ENCODE measurements around the gene BRD3. TPM values are rescaled to one million over a fixed set of nuclear protein-coding genes. Genes with fewer than 3 reads are reported as not detected.

BRD3 gene
- total RNA-seq, 1 experiment from 2014 or later, result 61.6 TPM

DNA sequence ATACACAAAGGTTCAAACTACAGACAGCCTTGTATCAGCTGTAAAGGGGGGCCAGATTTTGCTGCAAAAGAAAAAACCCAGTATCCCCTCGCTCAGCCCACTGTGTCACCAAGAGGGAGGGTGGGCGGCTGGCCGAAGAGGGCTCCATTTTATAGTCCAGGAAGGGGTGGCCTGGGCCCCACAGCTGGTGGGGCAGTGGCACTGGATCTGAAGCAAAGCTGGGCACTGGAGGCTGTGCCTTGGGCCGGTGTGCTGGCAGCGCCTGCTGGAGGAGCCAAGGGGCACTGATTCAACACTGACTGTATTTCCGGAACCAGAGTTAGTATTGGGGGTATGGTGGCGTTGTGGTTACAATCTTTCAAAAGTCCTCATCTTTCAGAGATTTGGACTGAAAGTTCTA, 9.1 kb downstream of the BRD3 start:
- H3K4me1 ChIP-seq (ENCODE audit: insufficient read depth, low read length, poor library complexity, severe bottlenecking), result no peaks in the 10 kb centered on the region
- no peak overlapping the region for H3K4me3 ChIP-seq (ENCODE audit: low read depth, low read length, poor library complexity, severe bottlenecking)
- no peaks in the 10 kb centered on the region for H3K36me3 ChIP-seq (ENCODE audit: insufficient read depth, low read length, poor library complexity, severe bottlenecking)
- intact Hi-C loops (cut with micrococcal nuclease; ENCODE audit: unreplicated experiment), result no loop called here
- ChIA-PET CTCF (no interaction called here), POLR2A (ENCODE audit: low non-redundant PET) (no interaction called here)
- H3K27me3 ChIP-seq (replicated peaks; ENCODE audit: insufficient read depth, low read depth, low read length, poor library complexity), result no peaks in the 10 kb centered on the region
- TF ChIP-seq EZH2 (IDR thresholded peaks at IDR 0.05; ENCODE audit: borderline replicate concordance, low read depth, low read length, poor library complexity, severe bottlenecking), result no peak
- TF ChIP-seq, protein P1, sequence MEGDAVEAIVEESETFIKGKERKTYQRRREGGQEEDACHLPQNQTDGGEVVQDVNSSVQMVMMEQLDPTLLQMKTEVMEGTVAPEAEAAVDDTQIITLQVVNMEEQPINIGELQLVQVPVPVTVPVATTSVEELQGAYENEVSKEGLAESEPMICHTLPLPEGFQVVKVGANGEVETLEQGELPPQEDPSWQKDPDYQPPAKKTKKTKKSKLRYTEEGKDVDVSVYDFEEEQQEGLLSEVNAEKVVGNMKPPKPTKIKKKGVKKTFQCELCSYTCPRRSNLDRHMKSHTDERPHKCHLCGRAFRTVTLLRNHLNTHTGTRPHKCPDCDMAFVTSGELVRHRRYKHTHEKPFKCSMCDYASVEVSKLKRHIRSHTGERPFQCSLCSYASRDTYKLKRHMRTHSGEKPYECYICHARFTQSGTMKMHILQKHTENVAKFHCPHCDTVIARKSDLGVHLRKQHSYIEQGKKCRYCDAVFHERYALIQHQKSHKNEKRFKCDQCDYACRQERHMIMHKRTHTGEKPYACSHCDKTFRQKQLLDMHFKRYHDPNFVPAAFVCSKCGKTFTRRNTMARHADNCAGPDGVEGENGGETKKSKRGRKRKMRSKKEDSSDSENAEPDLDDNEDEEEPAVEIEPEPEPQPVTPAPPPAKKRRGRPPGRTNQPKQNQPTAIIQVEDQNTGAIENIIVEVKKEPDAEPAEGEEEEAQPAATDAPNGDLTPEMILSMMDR (conservative IDR thresholded peaks at IDR 0.05; ENCODE audit: low read depth, low read length), result no peak
- BruUV-seq (replicated peaks), result no TSS peak
- no peaks in the 10 kb centered on the region for H3K9me3 ChIP-seq (ENCODE audit: low read depth, low read length, poor library complexity, severe bottlenecking)
- peak overlapping the region; percentile 37 for H3K27ac ChIP-seq (ENCODE audit: low read depth, low read length, poor library complexity, severe bottlenecking)
- DNase-seq (ENCODE audit: low spot score), result no peak

GRCh38 chr9:134057751-134058701, 9.8 kb downstream of the BRD3 start:
- H3K27me3 ChIP-seq (replicated peaks; ENCODE audit: insufficient read depth, low read depth, low read length, poor library complexity), result no peaks in the 10 kb centered on the region
- H3K4me1 ChIP-seq (ENCODE audit: insufficient read depth, low read length, poor library complexity, severe bottlenecking), result no peaks in the 10 kb centered on the region
- peaks cover under 1% of the 10 kb centered on the region for H3K36me3 ChIP-seq (ENCODE audit: insufficient read depth, low read length, poor library complexity, severe bottlenecking)
- intact Hi-C loops (cut with micrococcal nuclease; ENCODE audit: unreplicated experiment), result no loop called here
- H3K9me3 ChIP-seq (ENCODE audit: low read depth, low read length, poor library complexity, severe bottlenecking), result no peaks in the 10 kb centered on the region
- BruUV-seq (replicated peaks), result no TSS peak
- peak overlapping the region; percentile 37 for H3K27ac ChIP-seq (ENCODE audit: low read depth, low read length, poor library complexity, severe bottlenecking)
- ChIA-PET POLR2A (ENCODE audit: low non-redundant PET) (no interaction called here), CTCF (no interaction called here)
- H3K4me3 ChIP-seq (ENCODE audit: low read depth, low read length, poor library complexity, severe bottlenecking), result no peak overlapping the region
- TF ChIP-seq, protein P1 (conservative IDR thresholded peaks at IDR 0.05; ENCODE audit: low read depth, low read length), result no peak
- TF ChIP-seq EZH2 (IDR thresholded peaks at IDR 0.05; ENCODE audit: borderline replicate concordance, low read depth, low read length, poor library complexity, severe bottlenecking), result no peak
- no peak for DNase-seq (ENCODE audit: low spot score)

DNA sequence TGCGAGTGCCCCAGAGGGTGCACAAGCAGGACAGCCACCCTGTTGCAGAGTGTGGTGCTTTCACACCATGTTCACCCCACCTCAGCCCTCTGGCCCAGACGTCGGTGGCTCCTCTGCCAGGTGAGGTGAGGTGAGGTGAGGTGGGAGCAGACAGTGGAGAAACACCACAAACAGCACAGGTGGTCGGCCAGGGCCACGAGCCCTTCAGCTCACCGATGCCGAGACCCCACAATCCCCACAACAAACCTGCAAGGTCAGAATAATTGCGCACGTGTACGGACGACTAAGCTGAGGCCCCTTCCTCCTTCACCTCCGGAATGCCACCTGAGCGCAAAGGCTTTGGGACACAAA, 10.5 kb downstream of the BRD3 start:
- Histone ChIP-seq H3K27me3 (replicated peaks; ENCODE audit: insufficient read depth, low read depth, low read length, poor library complexity) (no peaks in the 10 kb centered on the region), H3K4me1 (ENCODE audit: insufficient read depth, low read length, poor library complexity, severe bottlenecking) (no peaks in the 10 kb centered on the region), H3K4me3 (ENCODE audit: low read depth, low read length, poor library complexity, severe bottlenecking) (no peak overlapping the region), H3K9me3 (ENCODE audit: low read depth, low read length, poor library complexity, severe bottlenecking) (no peaks in the 10 kb centered on the region), H3K36me3 (ENCODE audit: insufficient read depth, low read length, poor library complexity, severe bottlenecking) (peaks cover 7% of the 10 kb centered on the region), H3K27ac (ENCODE audit: low read depth, low read length, poor library complexity, severe bottlenecking) (no peak overlapping the region)
- ChIA-PET POLR2A (ENCODE audit: low non-redundant PET) (no interaction called here), CTCF (no interaction called here)
- intact Hi-C loops (cut with micrococcal nuclease; ENCODE audit: unreplicated experiment), result no loop called here
- no peak for TF ChIP-seq EZH2 (IDR thresholded peaks at IDR 0.05; ENCODE audit: borderline replicate concordance, low read depth, low read length, poor library complexity, severe bottlenecking)
- TF ChIP-seq, protein P1 (conservative IDR thresholded peaks at IDR 0.05; ENCODE audit: low read depth, low read length), result no peak
- no peak for DNase-seq (ENCODE audit: low spot score)
- no TSS peak for BruUV-seq (replicated peaks)

Measured in A673 (cell line).